Keratinocyte (primary cell): Measurements from ENCODE around the gene NTN5.

Experiments used
- EZH2 ChIP-seq: IDR thresholded peaks from one replicate; pipeline ENCODE4 v1.6.1; 2012; ENCODE audit warnings: inconsistent platforms, mild to moderate bottlenecking, low read length, moderate library complexity
- TF ChIP-seq, protein P1 (sequence below), 3 experiments: IDR thresholded peaks in 1 of 3; conservative IDR thresholded peaks in 1 of 3; optimal IDR thresholded peaks in 1 of 3; 2 replicates in 2 of 3; 3 replicates in 1 of 3; pipeline versions ENCODE3 to v1.5.1; 2011; ENCODE audit warnings: low read length in 3 of 3, mild to moderate bottlenecking in 3 of 3, moderate library complexity in 2 of 3, control low read depth in 1 of 3, inconsistent platforms in 1 of 3; ENCODE audit not compliant: insufficient read depth in 2 of 3; ENCODE audit errors: extremely low read depth in 1 of 3

DNA sequence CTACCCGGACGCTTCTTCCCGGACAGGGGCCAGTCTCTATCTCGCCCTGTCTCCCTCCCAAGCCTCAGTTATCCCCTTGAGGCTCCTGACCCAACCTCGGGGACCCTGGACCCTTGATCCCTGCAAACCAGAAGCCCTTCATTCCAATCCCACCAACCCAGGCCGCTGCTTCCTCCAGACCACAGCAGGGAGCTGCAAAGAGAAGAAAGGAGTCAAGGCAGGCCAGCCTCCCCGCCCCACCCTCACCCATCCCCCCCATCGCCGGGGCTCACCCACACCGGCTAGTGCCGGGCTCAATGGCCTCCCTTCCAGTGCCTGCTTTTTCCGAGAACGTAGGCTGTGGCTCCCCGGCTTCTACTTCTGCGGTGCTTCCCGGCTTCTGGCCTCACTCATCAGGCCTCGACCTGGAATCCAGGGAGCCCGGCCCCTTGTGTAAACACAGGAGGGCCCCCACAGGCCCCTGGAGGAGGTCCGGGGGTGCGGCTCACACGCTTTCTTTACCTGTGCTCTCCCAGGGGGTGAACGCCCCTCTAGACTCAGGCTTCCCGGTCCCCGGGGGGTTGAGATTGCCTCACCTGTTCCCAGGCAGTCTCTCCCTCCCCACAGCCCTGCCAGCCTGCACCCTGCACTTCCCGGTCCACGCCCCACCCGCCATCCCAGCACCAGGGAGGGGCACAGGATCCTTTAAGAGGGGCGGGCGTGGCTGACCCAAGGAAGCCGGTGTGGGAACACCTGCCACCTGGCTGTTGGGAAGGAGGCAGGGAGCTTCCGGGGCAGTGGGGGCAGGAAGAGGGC, 58.2 kb downstream of the NTN5 start, which contains the start of gene FAM83E:
- TF ChIP-seq, protein P1, sequence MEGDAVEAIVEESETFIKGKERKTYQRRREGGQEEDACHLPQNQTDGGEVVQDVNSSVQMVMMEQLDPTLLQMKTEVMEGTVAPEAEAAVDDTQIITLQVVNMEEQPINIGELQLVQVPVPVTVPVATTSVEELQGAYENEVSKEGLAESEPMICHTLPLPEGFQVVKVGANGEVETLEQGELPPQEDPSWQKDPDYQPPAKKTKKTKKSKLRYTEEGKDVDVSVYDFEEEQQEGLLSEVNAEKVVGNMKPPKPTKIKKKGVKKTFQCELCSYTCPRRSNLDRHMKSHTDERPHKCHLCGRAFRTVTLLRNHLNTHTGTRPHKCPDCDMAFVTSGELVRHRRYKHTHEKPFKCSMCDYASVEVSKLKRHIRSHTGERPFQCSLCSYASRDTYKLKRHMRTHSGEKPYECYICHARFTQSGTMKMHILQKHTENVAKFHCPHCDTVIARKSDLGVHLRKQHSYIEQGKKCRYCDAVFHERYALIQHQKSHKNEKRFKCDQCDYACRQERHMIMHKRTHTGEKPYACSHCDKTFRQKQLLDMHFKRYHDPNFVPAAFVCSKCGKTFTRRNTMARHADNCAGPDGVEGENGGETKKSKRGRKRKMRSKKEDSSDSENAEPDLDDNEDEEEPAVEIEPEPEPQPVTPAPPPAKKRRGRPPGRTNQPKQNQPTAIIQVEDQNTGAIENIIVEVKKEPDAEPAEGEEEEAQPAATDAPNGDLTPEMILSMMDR (optimal IDR thresholded peaks at IDR 0.05 in 1 of 3, IDR thresholded peaks at IDR 0.05 in 1 of 3, conservative IDR thresholded peaks at IDR 0.05 in 1 of 3; ENCODE audit: extremely low read depth in 1 of 3, insufficient read depth in 2 of 3, low read length in 3 of 3), result no peak
- TF ChIP-seq EZH2, result no peak
